ENCODE measurements around the gene COA1. TPM values are rescaled to one million over a fixed set of nuclear protein-coding genes. Genes with fewer than 3 reads are reported as not detected.
A peak's percentile ranks its signal among the peaks of the same experiment; 100 is the strongest.
"Not testable (repeated sequence)": the region's sequence is repeated elsewhere in the genome, so short reads cannot be mapped to it uniquely, and the experiment has no call there.

Gene COA1, protein sequence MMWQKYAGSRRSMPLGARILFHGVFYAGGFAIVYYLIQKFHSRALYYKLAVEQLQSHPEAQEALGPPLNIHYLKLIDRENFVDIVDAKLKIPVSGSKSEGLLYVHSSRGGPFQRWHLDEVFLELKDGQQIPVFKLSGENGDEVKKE
- polyA plus RNA-seq (24.6 to 32.2 TPM (median 26.6 TPM) in 3 replicates), polyA minus RNA-seq (12.6 to 45.9 TPM (median 34.2 TPM) in 3 replicates)
- polyA plus RNA-seq (2011; ENCODE audit: low read depth) = 11.1 TPM
- 18.9 and 21.6 TPM in 2 replicates for polyA plus RNA-seq (2011; cell fraction: cytosol; rRNA removed)
- 27.1 and 29.8 TPM in 2 replicates for polyA plus RNA-seq (2011; cell fraction: nucleus; rRNA removed)
- polyA plus RNA-seq (2012; ENCODE audit: low replicate concordance) = 36.7 and 42.2 TPM in 2 replicates
- 13.8 TPM for polyA minus RNA-seq (2011; cell fraction: cytosol; rRNA and poly(A)+ RNA removed)
- 32.8 and 46.3 TPM in 2 replicates for polyA minus RNA-seq (2011; cell fraction: nucleus; rRNA and poly(A)+ RNA removed)

DNA sequence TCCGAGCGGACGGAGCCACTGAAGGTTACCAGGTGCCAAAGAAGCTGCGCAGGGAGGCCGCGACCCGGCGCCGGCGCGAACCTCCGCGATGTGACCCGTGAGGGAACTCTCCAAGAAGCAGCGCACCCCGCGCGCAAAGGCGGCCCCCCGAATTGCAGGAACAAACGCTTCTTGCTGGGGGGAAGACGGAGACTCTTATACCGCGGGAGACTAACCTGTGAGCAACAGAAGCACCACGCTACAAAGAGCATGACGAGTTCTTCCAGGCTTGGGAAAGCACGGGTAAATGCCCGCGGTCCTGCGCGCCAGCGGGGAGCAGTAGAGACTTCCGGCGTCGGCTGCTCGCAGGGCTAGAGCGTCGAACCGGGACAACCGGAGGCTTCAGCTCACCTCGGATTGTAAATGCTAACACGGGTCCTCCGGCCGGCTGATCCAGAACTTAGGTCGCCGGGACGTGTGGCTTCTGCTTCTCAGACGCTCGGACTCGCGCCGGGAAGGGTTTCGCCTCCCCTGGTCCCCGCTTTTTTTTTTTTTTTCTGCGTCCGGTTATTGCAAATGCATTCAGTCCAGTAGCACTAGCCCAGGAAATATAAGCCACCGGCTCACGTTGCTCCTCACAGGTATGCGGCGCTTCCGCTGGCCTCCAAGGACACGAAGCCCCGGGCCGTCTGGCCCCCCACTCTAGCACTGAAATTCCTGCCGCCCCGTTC is at the start of gene COA1:
TSS of gene COA1 (minus strand) at position 310 of the 710 bp plus-strand sequence. CDS start 80,909 bp downstream, outside the sequence.
- Histone ChIP-seq H3K4me2 (ENCODE audit: control insufficient read depth, extremely low read depth, insufficient read depth, low read depth, low read length) (peak within 1 kb of the TSS; percentile 83), H3K4me1 (ENCODE audit: control insufficient read depth, extremely low read depth, insufficient read depth, low read length) (peaks cover 7% of the 10 kb centered on the region), H3K9me3 (ENCODE audit: control insufficient read depth, low read depth, low read length) (no peaks in the 10 kb centered on the region), H3K79me2 (ENCODE audit: control insufficient read depth, insufficient read depth, low read length) (peaks cover 47% of the 10 kb centered on the region), H3K4me3 (ENCODE audit: control insufficient read depth in 2 of 3, extremely low read depth in 1 of 3, insufficient read depth in 2 of 3, low read depth in 1 of 3, low read length in 3 of 3) (peak within 1 kb of the TSS; percentile 58 to 90 (median 84)), H3K27ac (ENCODE audit: control insufficient read depth, insufficient read depth, low read length) (peak within 1 kb of the TSS; percentile 85), H2AFZ (ENCODE audit: control insufficient read depth, low read length) (peak within 1 kb of the TSS; percentile 94), H3K36me3 (ENCODE audit: control insufficient read depth in 2 of 2, extremely low read depth in 1 of 2, insufficient read depth in 2 of 2, low read length in 2 of 2) (no peaks in the 10 kb centered on the region), H3K27me3 (ENCODE audit: control insufficient read depth, extremely low read depth, insufficient read depth, low read length) (no peaks in the 10 kb centered on the region), H4K20me1 (ENCODE audit: control insufficient read depth, extremely low read depth, insufficient read depth, low read length) (no peaks in the 10 kb centered on the region), H3K9ac (ENCODE audit: control insufficient read depth, extremely low read depth, insufficient read depth, low read length) (peak within 1 kb of the TSS; percentile 91), H3K9me1 (ENCODE audit: control insufficient read depth, extremely low read depth, insufficient read depth, low read length) (no peaks in the 10 kb centered on the region)
- FAIRE-seq = peak; percentile 80
- dilution Hi-C loops (cut with MboI; ENCODE audit: extremely low pct_ligation_motif_present, low sequenced_read_pairs) = no loop called here
- TF ChIP-seq EZH2 (IDR thresholded peaks at IDR 0.05; ENCODE audit: low read length) = no peak
- TF ChIP-seq, protein P1, sequence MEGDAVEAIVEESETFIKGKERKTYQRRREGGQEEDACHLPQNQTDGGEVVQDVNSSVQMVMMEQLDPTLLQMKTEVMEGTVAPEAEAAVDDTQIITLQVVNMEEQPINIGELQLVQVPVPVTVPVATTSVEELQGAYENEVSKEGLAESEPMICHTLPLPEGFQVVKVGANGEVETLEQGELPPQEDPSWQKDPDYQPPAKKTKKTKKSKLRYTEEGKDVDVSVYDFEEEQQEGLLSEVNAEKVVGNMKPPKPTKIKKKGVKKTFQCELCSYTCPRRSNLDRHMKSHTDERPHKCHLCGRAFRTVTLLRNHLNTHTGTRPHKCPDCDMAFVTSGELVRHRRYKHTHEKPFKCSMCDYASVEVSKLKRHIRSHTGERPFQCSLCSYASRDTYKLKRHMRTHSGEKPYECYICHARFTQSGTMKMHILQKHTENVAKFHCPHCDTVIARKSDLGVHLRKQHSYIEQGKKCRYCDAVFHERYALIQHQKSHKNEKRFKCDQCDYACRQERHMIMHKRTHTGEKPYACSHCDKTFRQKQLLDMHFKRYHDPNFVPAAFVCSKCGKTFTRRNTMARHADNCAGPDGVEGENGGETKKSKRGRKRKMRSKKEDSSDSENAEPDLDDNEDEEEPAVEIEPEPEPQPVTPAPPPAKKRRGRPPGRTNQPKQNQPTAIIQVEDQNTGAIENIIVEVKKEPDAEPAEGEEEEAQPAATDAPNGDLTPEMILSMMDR (optimal IDR thresholded peaks at IDR 0.05 in 1 of 3, IDR thresholded peaks at IDR 0.05 in 1 of 3, conservative IDR thresholded peaks at IDR 0.05 in 1 of 3; ENCODE audit: extremely low read depth in 1 of 3, insufficient read depth in 2 of 3, low read length in 3 of 3) = peak in 1 of 3 experiments; percentile 3
- DNase-seq (ENCODE audit: low read depth, low spot score) = peak; percentile 42

DNA sequence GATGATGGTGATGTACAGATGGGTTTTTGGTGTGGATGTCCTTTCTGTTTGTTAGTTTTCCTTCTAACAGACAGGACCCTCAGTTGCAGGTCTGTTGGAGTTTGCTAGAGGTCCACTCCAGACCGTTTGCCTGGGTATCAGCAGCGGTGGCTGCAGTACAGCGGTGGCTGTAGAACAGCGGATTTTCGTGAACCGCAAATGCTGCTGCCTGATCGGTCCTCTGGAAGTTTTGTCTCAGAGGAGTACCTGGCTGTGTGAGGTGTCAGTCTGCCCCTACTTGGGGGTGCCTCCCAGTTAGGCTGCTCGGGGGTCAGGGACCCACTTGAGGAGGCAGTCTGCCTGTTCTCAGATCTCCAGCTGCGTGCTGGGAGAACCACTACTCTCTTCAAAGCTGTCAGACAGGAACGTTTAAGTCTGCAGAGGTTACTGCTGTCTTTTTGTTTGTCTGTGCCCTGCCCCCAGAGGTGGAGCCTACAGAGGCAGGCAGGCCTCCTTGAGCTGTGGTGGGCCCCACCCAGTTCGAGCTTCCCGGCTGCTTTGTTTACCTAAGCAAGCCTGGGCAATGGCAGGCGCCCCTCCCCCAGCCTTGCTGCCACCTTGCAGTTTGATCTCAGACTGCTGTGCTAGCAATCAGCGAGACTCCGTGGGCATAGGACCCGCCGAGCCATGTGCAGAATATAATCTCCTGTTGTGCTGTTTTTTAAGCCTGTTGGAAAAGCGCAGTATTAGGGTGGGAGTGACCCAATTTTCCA is 49.1 kb upstream of the COA1 start:
- H4K20me1 ChIP-seq (ENCODE audit: control insufficient read depth, extremely low read depth, insufficient read depth, low read length); H2AFZ ChIP-seq (ENCODE audit: control insufficient read depth, low read length); FAIRE-seq; H3K36me3 ChIP-seq (ENCODE audit: control insufficient read depth in 2 of 2, extremely low read depth in 1 of 2, insufficient read depth in 2 of 2, low read length in 2 of 2); H3K4me3 ChIP-seq (ENCODE audit: control insufficient read depth in 2 of 3, extremely low read depth in 1 of 3, insufficient read depth in 2 of 3, low read depth in 1 of 3, low read length in 3 of 3); dilution Hi-C loops (cut with MboI; ENCODE audit: extremely low pct_ligation_motif_present, low sequenced_read_pairs); DNase-seq (ENCODE audit: low read depth, low spot score); H3K9me1 ChIP-seq (ENCODE audit: control insufficient read depth, extremely low read depth, insufficient read depth, low read length); H3K9me3 ChIP-seq (ENCODE audit: control insufficient read depth, low read depth, low read length); H3K79me2 ChIP-seq (ENCODE audit: control insufficient read depth, insufficient read depth, low read length); H3K27me3 ChIP-seq (ENCODE audit: control insufficient read depth, extremely low read depth, insufficient read depth, low read length): not testable (repeated sequence)
- peak overlapping the region; percentile 62 for H3K4me2 ChIP-seq (ENCODE audit: control insufficient read depth, extremely low read depth, insufficient read depth, low read depth, low read length)
- H3K4me1 ChIP-seq (ENCODE audit: control insufficient read depth, extremely low read depth, insufficient read depth, low read length) = peaks cover 17% of the 10 kb centered on the region
- peak overlapping the region; percentile 39 for H3K9ac ChIP-seq (ENCODE audit: control insufficient read depth, extremely low read depth, insufficient read depth, low read length)
- H3K27ac ChIP-seq (ENCODE audit: control insufficient read depth, insufficient read depth, low read length) = peak overlapping the region; percentile 76

DNA sequence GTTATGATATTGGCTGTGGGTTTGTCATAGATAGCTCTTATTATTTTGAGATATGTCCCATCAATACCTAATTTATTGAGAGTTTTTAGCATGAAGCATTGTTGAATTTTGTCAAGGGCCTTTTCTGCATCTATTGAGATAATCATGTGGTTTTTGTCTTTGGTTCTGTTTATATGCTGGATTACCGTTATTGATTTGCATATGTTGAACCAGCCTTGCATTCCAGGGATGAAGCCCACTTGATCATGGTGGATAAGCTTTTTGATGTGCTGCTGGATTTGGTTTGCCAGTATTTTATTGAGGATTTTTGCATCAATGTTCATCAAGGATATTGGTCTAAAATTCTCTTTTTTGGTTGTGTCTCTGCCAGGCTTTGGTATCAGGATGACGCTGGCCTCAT is 45.9 kb upstream of the COA1 start:
- H3K9me3 ChIP-seq (ENCODE audit: control insufficient read depth, low read depth, low read length); dilution Hi-C loops (cut with MboI; ENCODE audit: extremely low pct_ligation_motif_present, low sequenced_read_pairs); H3K4me3 ChIP-seq (ENCODE audit: control insufficient read depth in 2 of 3, extremely low read depth in 1 of 3, insufficient read depth in 2 of 3, low read depth in 1 of 3, low read length in 3 of 3); H4K20me1 ChIP-seq (ENCODE audit: control insufficient read depth, extremely low read depth, insufficient read depth, low read length); H3K27ac ChIP-seq (ENCODE audit: control insufficient read depth, insufficient read depth, low read length); H3K36me3 ChIP-seq (ENCODE audit: control insufficient read depth in 2 of 2, extremely low read depth in 1 of 2, insufficient read depth in 2 of 2, low read length in 2 of 2); DNase-seq (ENCODE audit: low read depth, low spot score); H2AFZ ChIP-seq (ENCODE audit: control insufficient read depth, low read length); H3K4me1 ChIP-seq (ENCODE audit: control insufficient read depth, extremely low read depth, insufficient read depth, low read length); H3K9ac ChIP-seq (ENCODE audit: control insufficient read depth, extremely low read depth, insufficient read depth, low read length); H3K4me2 ChIP-seq (ENCODE audit: control insufficient read depth, extremely low read depth, insufficient read depth, low read depth, low read length); H3K27me3 ChIP-seq (ENCODE audit: control insufficient read depth, extremely low read depth, insufficient read depth, low read length); H3K9me1 ChIP-seq (ENCODE audit: control insufficient read depth, extremely low read depth, insufficient read depth, low read length); H3K79me2 ChIP-seq (ENCODE audit: control insufficient read depth, insufficient read depth, low read length); FAIRE-seq: not testable (repeated sequence)

DNA sequence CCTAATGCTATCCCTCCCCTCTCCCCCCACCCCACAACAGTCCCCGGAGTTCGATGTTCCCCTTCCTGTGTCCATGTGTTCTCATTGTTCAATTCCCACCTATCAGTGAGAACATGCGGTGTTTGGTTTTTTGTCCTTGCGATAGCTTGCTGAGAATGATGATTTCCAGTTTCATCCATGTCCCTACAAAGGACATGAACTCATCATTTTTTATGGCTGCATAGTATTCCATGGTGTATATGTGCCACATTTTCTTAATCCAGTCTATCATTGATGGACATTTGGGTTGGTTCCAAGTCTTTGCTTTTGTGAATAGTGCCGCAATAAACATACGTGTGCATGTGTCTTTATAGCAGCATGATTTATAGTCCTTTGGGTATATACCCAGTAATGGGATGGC is 43.9 kb upstream of the COA1 start:
- H3K9me1 ChIP-seq (ENCODE audit: control insufficient read depth, extremely low read depth, insufficient read depth, low read length); FAIRE-seq; H3K4me3 ChIP-seq (ENCODE audit: control insufficient read depth in 2 of 3, extremely low read depth in 1 of 3, insufficient read depth in 2 of 3, low read depth in 1 of 3, low read length in 3 of 3); H4K20me1 ChIP-seq (ENCODE audit: control insufficient read depth, extremely low read depth, insufficient read depth, low read length); DNase-seq (ENCODE audit: low read depth, low spot score); H3K4me1 ChIP-seq (ENCODE audit: control insufficient read depth, extremely low read depth, insufficient read depth, low read length); H3K4me2 ChIP-seq (ENCODE audit: control insufficient read depth, extremely low read depth, insufficient read depth, low read depth, low read length); H3K36me3 ChIP-seq (ENCODE audit: control insufficient read depth in 2 of 2, extremely low read depth in 1 of 2, insufficient read depth in 2 of 2, low read length in 2 of 2); H3K79me2 ChIP-seq (ENCODE audit: control insufficient read depth, insufficient read depth, low read length); H3K27me3 ChIP-seq (ENCODE audit: control insufficient read depth, extremely low read depth, insufficient read depth, low read length); H3K9ac ChIP-seq (ENCODE audit: control insufficient read depth, extremely low read depth, insufficient read depth, low read length); H3K27ac ChIP-seq (ENCODE audit: control insufficient read depth, insufficient read depth, low read length); dilution Hi-C loops (cut with MboI; ENCODE audit: extremely low pct_ligation_motif_present, low sequenced_read_pairs); H2AFZ ChIP-seq (ENCODE audit: control insufficient read depth, low read length); H3K9me3 ChIP-seq (ENCODE audit: control insufficient read depth, low read depth, low read length): not testable (repeated sequence)
